Neural cell (in vitro differentiated cells): ENCODE measurements around the gene EIF2D.

Source experiments
- MXI1 ChIP-seq: fragments of 450-650 bp; conservative IDR thresholded peaks from 2 replicates; pipeline ENCODE4 v1.6.1; 2014; ENCODE audit warnings: antibody characterized with exemption, mild to moderate bottlenecking; ENCODE audit not compliant: poor library complexity, severe bottlenecking
- POLR2AphosphoS5 ChIP-seq: IDR thresholded peaks from 2 replicates; pipeline ENCODE4 v1.6.1; 2012

GRCh38 chr1:206657751-206658150, 45.5 kb upstream of the EIF2D start:
- no peak for TF ChIP-seq MXI1
- TF ChIP-seq POLR2AphosphoS5: no peak
